Stimulated activated CD4-positive, alpha-beta T cell treated with anti-CD3 and anti-CD28 coated beads, Interleukin-1b, Interleukin-23, amount 100 ng/mL, for 4 hours (primary cell): ENCODE measurements around the gene TASP1.
"Not testable (repeated sequence)": the region's sequence is repeated elsewhere in the genome, so short reads cannot be mapped to it uniquely, and the experiment has no call there.

ENCODE experiments used
- DNase-seq, 2 donors: peaks; one replicate each; pipeline ENCODE4 v3.0.0-alpha.2; 2020; ENCODE audit warnings: low read depth in 2 of 2

The TASP1 gene

GRCh38 chr20:13648291-13649228 is 9.8 kb upstream of the TASP1 start:
- no peak for DNase-seq

- DNase-seq: no peak
Observed at GRCh38 chr20:13644010-13644409, 5.3 kb upstream of the TASP1 start.

- no peak for DNase-seq
Observed at GRCh38 chr20:13639150-13639497, 392 bp upstream of the TASP1 start.

- no peak for DNase-seq
Observed at GRCh38 chr20:13638162-13638495, 603 bp downstream of the TASP1 start.

- no peak for DNase-seq
Observed at GRCh38 chr20:13632431-13632830, 6.3 kb downstream of the TASP1 start.

GRCh38 chr20:13627525-13627924 is 11.2 kb downstream of the TASP1 start:
- DNase-seq: not testable (repeated sequence)

GRCh38 chr20:13626724-13627123 is 12.0 kb downstream of the TASP1 start:
- DNase-seq: no peak

- no peak for DNase-seq
Observed at GRCh38 chr20:13625304-13625979, 13.3 kb downstream of the TASP1 start.

GRCh38 chr20:13619415-13619814 is 19.3 kb downstream of the TASP1 start:
- not testable (repeated sequence) for DNase-seq

GRCh38 chr20:13618456-13618855 is 20.3 kb downstream of the TASP1 start:
- DNase-seq: not testable (repeated sequence)

- not testable (repeated sequence) for DNase-seq
Observed at GRCh38 chr20:13617585-13617984, 21.1 kb downstream of the TASP1 start.

GRCh38 chr20:13616713-13617112 is 22.0 kb downstream of the TASP1 start:
- not testable (repeated sequence) for DNase-seq

- no peak for DNase-seq
Observed at GRCh38 chr20:13613917-13614316, 24.8 kb downstream of the TASP1 start.

GRCh38 chr20:13611611-13612125 is 27.1 kb downstream of the TASP1 start:
- DNase-seq: no peak

- DNase-seq: no peak
Observed at GRCh38 chr20:13610184-13610583, 28.5 kb downstream of the TASP1 start.

- DNase-seq: no peak
Observed at GRCh38 chr20:13608066-13608465, 30.7 kb downstream of the TASP1 start.

- not testable (repeated sequence) for DNase-seq
Observed at GRCh38 chr20:13593423-13593822, 45.3 kb downstream of the TASP1 start.

GRCh38 chr20:13588049-13588448 is 50.7 kb downstream of the TASP1 start:
- DNase-seq: no peak

GRCh38 chr20:13587370-13587769 is 51.4 kb downstream of the TASP1 start:
- DNase-seq: no peak

GRCh38 chr20:13586133-13586532 is 52.6 kb downstream of the TASP1 start:
- no peak for DNase-seq

GRCh38 chr20:13581451-13581850 is 57.3 kb downstream of the TASP1 start:
- no peak for DNase-seq

GRCh38 chr20:13580707-13581106 is 58.0 kb downstream of the TASP1 start:
- no peak for DNase-seq

GRCh38 chr20:13574071-13574470 is 64.7 kb downstream of the TASP1 start:
- no peak for DNase-seq
